Measurements from ENCODE around the gene GLT1D1. TPM values are rescaled to one million over a fixed set of nuclear protein-coding genes. Genes with fewer than 3 reads are reported as not detected.

Gene GLT1D1
- total RNA-seq, 2 donors from 2014 or later: not detected

DNA sequence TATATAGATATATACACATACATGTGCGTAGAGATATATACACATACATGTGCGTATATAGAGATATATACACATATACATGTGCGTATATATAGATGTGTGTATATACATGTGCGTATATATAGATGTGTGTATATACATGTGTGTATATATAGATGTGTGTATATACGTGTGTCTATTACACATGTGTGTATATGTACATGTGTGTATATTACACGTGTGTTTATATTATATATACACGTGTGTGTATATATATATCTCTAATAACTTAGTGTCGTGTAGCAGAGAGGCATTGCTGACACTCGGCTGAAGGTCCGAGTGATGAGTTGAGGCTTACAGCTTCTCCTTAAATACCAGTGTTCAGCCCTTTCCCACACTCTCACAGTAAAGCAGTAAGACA is 133.7 kb downstream of the GLT1D1 start:
- Histone ChIP-seq H3K4me1 (no peaks in the 10 kb centered on the region), H3K9me3 (no peaks in the 10 kb centered on the region), H3K4me3 (no peak overlapping the region), H3K27me3 (peaks cover 0 to 4% of the 10 kb centered on the region in 2 donors), H3K36me3 (replicated peaks in 1 of 2; ENCODE audit: insufficient read depth in 1 of 2, low read depth in 2 of 2) (no peaks in the 10 kb centered on the region), H3K27ac (no peak overlapping the region)
- WGBS, 2 donors: 73 to 78% methylated on average over 10 of the region's 10 CpGs
- DNase-seq (no peak), ATAC-seq (no peak)
- no peak for TF ChIP-seq POLR2A (IDR thresholded peaks at IDR 0.05)
- TF ChIP-seq, protein P1, sequence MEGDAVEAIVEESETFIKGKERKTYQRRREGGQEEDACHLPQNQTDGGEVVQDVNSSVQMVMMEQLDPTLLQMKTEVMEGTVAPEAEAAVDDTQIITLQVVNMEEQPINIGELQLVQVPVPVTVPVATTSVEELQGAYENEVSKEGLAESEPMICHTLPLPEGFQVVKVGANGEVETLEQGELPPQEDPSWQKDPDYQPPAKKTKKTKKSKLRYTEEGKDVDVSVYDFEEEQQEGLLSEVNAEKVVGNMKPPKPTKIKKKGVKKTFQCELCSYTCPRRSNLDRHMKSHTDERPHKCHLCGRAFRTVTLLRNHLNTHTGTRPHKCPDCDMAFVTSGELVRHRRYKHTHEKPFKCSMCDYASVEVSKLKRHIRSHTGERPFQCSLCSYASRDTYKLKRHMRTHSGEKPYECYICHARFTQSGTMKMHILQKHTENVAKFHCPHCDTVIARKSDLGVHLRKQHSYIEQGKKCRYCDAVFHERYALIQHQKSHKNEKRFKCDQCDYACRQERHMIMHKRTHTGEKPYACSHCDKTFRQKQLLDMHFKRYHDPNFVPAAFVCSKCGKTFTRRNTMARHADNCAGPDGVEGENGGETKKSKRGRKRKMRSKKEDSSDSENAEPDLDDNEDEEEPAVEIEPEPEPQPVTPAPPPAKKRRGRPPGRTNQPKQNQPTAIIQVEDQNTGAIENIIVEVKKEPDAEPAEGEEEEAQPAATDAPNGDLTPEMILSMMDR (IDR thresholded peaks at IDR 0.05): no peak
- intact Hi-C loops (cut with DNase I): no loop called here

DNA sequence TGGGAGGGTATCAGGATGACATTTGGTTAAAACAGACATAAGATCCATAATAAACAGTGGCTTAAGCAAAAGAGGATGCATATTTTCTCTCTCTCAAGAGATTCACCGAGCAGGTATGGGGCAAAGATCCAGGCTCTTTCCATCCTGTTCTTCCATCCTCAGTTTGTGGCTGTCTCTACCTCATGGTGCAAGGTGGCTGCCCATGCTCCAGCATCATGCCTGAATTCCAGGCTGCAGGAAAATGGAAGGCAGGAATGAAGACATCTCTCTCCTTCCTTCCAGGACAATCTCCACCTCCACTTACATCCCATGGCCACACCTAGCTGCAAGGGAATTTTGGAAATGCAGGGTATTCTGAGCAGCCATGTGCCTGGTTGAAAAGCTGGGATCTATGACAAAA is 136.0 kb downstream of the GLT1D1 start:
- no peak overlapping the region for H3K4me3 ChIP-seq
- 47 to 53% methylated on average over 1 of the region's 1 CpG for WGBS, 2 donors
- intact Hi-C loops (cut with DNase I): no loop called here
- no peaks in the 10 kb centered on the region for H3K27me3 ChIP-seq
- DNase-seq: no peak
- H3K27ac ChIP-seq: no peak overlapping the region
- no peak for ATAC-seq
- H3K9me3 ChIP-seq: no peaks in the 10 kb centered on the region
- no peak for TF ChIP-seq POLR2A (IDR thresholded peaks at IDR 0.05)
- TF ChIP-seq, protein P1 (IDR thresholded peaks at IDR 0.05): no peak
- no peaks in the 10 kb centered on the region for H3K4me1 ChIP-seq
- H3K36me3 ChIP-seq (replicated peaks in 1 of 2; ENCODE audit: insufficient read depth in 1 of 2, low read depth in 2 of 2): no peaks in the 10 kb centered on the region

DNA sequence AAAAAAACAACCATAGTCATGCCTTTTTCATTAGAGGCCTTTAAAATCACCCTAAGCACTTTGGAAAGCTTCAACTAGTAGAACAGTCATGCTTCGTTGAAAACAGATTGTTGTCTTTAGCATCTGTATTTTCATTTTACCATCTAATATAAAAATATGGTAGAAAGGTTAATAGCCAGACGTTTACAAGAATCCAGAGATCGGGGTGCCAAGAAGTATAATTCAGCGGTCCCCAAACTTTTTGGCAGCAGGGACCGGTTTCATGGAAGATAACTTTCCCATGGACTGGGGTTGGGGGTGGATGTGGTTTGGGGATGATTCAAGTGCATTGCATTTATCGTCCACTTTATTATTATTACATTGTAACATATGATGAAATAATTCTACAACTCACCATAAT is 138.4 kb downstream of the GLT1D1 start:
- intact Hi-C loops (cut with DNase I): no loop called here

DNA sequence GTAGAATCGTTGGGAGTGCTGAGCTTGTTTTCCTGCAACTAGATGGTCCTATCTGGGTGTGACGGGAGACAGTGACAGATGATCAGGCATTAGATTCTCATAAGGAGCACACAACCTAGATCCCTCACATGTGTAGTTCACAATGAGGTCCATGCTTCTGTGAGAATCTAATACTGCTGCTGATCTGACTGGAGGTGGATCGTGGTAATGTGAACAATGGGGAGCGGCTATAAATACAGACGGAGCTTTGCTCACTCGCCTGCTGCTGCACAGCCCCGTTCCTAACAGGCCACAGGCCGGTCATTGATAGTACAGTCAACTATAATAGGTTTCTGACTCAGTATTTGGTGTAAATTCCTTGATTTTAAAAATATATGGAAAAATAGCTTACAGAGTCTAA is 138.8 kb downstream of the GLT1D1 start:
- DNase-seq: no peak
- no peaks in the 10 kb centered on the region for H3K36me3 ChIP-seq (replicated peaks in 1 of 2; ENCODE audit: insufficient read depth in 1 of 2, low read depth in 2 of 2)
- no peak for ATAC-seq
- intact Hi-C loops (cut with DNase I): no loop called here
- WGBS, 2 donors: 61 to 66% methylated on average over 8 of the region's 8 CpGs
- no peaks in the 10 kb centered on the region for H3K9me3 ChIP-seq
- TF ChIP-seq, protein P1 (IDR thresholded peaks at IDR 0.05): no peak
- no peak for TF ChIP-seq POLR2A (IDR thresholded peaks at IDR 0.05)
- no peak overlapping the region for H3K27ac ChIP-seq
- H3K4me3 ChIP-seq: no peak overlapping the region
- H3K27me3 ChIP-seq: no peaks in the 10 kb centered on the region
- H3K4me1 ChIP-seq: no peaks in the 10 kb centered on the region

More for the DNA sequence above, 138.4 kb downstream of the GLT1D1 start:
- DNase-seq: no peak
- Histone ChIP-seq H3K4me1 (no peaks in the 10 kb centered on the region), H3K4me3 (no peak overlapping the region), H3K36me3 (replicated peaks in 1 of 2; ENCODE audit: insufficient read depth in 1 of 2, low read depth in 2 of 2) (no peaks in the 10 kb centered on the region), H3K27ac (no peak overlapping the region), H3K9me3 (no peaks in the 10 kb centered on the region), H3K27me3 (no peaks in the 10 kb centered on the region)
- no peak for ATAC-seq
- TF ChIP-seq POLR2A (IDR thresholded peaks at IDR 0.05): no peak
- TF ChIP-seq, protein P1 (IDR thresholded peaks at IDR 0.05): no peak
- 76 to 81% methylated on average over 6 of the region's 6 CpGs for WGBS, 2 donors

DNA sequence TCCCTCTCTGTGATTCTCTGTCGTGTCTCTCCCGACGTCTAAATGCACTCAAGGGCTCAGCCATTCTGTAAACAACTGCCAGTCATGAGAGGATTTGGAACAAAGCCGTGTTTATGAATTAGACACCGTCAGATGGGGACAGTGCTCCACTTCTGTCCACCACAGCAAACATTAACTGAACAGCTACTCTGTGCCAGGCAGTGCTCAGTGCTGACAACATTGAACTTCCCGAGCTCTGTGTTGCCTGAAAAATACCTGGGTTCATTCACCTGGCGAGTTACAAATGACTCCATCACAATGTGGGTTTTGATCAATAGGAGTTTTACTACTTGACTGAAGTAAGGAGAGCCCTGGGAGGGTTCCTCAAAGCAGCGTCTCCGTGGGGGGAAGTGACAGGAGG is 139.3 kb downstream of the GLT1D1 start:
- intact Hi-C loops (cut with DNase I): no loop called here
- Histone ChIP-seq H3K36me3 (replicated peaks in 1 of 2; ENCODE audit: insufficient read depth in 1 of 2, low read depth in 2 of 2) (no peaks in the 10 kb centered on the region), H3K4me3 (no peak overlapping the region), H3K27me3 (no peaks in the 10 kb centered on the region), H3K4me1 (no peaks in the 10 kb centered on the region), H3K27ac (no peak overlapping the region), H3K9me3 (no peaks in the 10 kb centered on the region)
- DNase-seq: no peak
- ATAC-seq: no peak
- WGBS, 2 donors: 51 to 54% methylated on average over 8 to 9 of the region's 9 CpGs
- TF ChIP-seq, protein P1 (IDR thresholded peaks at IDR 0.05): no peak
- TF ChIP-seq POLR2A (IDR thresholded peaks at IDR 0.05): no peak

Measured in body of pancreas (tissue), 4 donors.